Coronary artery (tissue), 2 donors: ENCODE data around the gene ADISSP.

Experiments
- DNase-seq: peaks from one replicate; pipeline ENCODE4 v3.0.0-alpha.2; 2017; ENCODE audit warnings: low spot score
- H3K27ac ChIP-seq, 2 donors: fragments of 200-600 bp; sonication (generic); one replicate each; pipeline ENCODE4 v1.5.1; 2016 to 2019
- H3K4me3 ChIP-seq: fragments of 200-600 bp; sonication (generic); 2 replicates; pipeline ENCODE4 v1.5.1; 2016; ENCODE audit warnings: mild to moderate bottlenecking, moderate library complexity
- TF ChIP-seq, protein P1 (sequence below): fragments of 200-600 bp; sonication (generic); IDR thresholded peaks from one replicate; pipeline ENCODE4 v1.5.1; 2019; ENCODE audit warnings: antibody characterized with exemption

Gene ADISSP

GRCh38 chr20:3802524-3803239, 35.1 kb upstream of the ADISSP start:
- DNase-seq, result no peak
- H3K4me3 ChIP-seq, result no peak overlapping the region
- no peak overlapping the region for H3K27ac ChIP-seq
- TF ChIP-seq, protein P1, sequence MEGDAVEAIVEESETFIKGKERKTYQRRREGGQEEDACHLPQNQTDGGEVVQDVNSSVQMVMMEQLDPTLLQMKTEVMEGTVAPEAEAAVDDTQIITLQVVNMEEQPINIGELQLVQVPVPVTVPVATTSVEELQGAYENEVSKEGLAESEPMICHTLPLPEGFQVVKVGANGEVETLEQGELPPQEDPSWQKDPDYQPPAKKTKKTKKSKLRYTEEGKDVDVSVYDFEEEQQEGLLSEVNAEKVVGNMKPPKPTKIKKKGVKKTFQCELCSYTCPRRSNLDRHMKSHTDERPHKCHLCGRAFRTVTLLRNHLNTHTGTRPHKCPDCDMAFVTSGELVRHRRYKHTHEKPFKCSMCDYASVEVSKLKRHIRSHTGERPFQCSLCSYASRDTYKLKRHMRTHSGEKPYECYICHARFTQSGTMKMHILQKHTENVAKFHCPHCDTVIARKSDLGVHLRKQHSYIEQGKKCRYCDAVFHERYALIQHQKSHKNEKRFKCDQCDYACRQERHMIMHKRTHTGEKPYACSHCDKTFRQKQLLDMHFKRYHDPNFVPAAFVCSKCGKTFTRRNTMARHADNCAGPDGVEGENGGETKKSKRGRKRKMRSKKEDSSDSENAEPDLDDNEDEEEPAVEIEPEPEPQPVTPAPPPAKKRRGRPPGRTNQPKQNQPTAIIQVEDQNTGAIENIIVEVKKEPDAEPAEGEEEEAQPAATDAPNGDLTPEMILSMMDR, result no peak

GRCh38 chr20:3801846-3802245, 34.3 kb upstream of the ADISSP start:
- no peak for DNase-seq
- no peak overlapping the region for H3K27ac ChIP-seq
- TF ChIP-seq, protein P1, result no peak
- H3K4me3 ChIP-seq, result no peak overlapping the region

- H3K27ac ChIP-seq, result peak overlapping the region in 1 of 2 donors; percentile 2
- no peak for DNase-seq
- no peak overlapping the region for H3K4me3 ChIP-seq
- TF ChIP-seq, protein P1, result no peak
Measured at GRCh38 chr20:3801299-3801698, 33.7 kb upstream of the ADISSP start.

- TF ChIP-seq, protein P1, result no peak
- DNase-seq, result no peak
- H3K27ac ChIP-seq, result no peak overlapping the region
Measured at GRCh38 chr20:3800878-3801260, 33.3 kb upstream of the ADISSP start.

GRCh38 chr20:3800256-3800877, 32.8 kb upstream of the ADISSP start:
- TF ChIP-seq, protein P1, result no peak
- peak overlapping the region in 1 of 2 donors; percentile 11 for H3K27ac ChIP-seq
- no peak overlapping the region for H3K4me3 ChIP-seq
- DNase-seq, result no peak

More at GRCh38 chr20:3800878-3801260, 33.3 kb upstream of the ADISSP start:
- H3K4me3 ChIP-seq, result no peak overlapping the region

DNA sequence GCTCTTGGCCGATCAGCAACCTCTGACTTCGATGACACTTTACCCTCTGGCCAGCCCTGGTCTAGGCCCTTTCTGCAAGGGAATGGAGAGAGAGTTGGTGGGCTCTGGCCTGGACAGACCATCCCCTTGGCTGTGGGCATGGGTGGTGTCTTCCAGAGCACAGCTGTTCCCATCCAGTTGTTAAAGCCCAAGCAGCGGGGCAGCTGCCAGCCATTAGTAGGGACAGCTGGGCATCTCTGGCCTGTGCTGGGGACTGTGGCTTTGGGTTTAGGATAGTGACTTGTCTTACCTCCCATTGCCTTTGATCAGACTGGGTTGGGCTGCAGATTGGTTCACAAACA, 31.3 kb upstream of the ADISSP start:
- Histone ChIP-seq H3K27ac (no peak overlapping the region), H3K4me3 (no peak overlapping the region)
- DNase-seq, result no peak
- TF ChIP-seq, protein P1, result no peak

DNA sequence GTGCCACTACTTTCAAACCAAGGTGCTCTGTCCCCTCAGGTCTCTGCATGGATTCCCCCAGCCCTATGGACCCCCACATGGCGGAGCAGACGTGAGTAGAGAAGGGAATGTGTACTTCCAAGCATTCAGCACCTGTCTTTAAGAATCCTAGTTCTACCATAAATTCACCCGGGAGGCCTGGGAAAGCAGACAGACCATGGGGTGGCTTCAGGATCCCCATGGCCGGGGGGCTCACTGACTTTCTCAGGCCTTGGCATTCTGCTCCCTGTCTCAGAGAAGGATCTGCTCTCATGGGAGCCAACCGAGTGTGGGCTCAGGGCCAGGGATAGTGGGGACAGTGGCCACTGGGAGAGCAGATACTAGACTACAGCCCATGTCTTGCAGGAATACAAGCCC, 30.8 kb upstream of the ADISSP start:
- Histone ChIP-seq H3K27ac (no peak overlapping the region), H3K4me3 (no peak overlapping the region)
- no peak for DNase-seq
- TF ChIP-seq, protein P1, result no peak
